Endothelial cell of umbilical vein (primary cell): ENCODE measurements around the gene FBXW11.

Experiments
- POLR2A ChIP-seq: IDR thresholded peaks from 2 replicates; pipeline ENCODE4 v1.6.1; 2012; ENCODE audit warnings: low read depth, mild to moderate bottlenecking, control low read depth, low read length
- POLR2AphosphoS5 ChIP-seq: IDR thresholded peaks from 2 replicates; pipeline ENCODE4 v1.6.1; 2012; ENCODE audit warnings: low read depth, mild to moderate bottlenecking, control low read depth, low read length, moderate library complexity; ENCODE audit not compliant: insufficient read depth
- TF ChIP-seq, protein P1 (sequence below), 2 donors: IDR thresholded peaks; 1 replicate in 1 of 2; 2 replicates in 1 of 2; pipeline ENCODE4 v1.5.1; 2011; ENCODE audit warnings: low read length in 2 of 2, mild to moderate bottlenecking in 2 of 2, moderate library complexity in 2 of 2, control low read depth in 1 of 2, inconsistent platforms in 1 of 2, low read depth in 1 of 2; ENCODE audit not compliant: insufficient read depth in 1 of 2; ENCODE audit errors: extremely low read depth in 1 of 2
- TF ChIP-seq, protein P2 (sequence below): IDR thresholded peaks from 2 replicates; pipeline ENCODE4 v1.6.1; 2011; ENCODE audit not compliant: insufficient read depth, insufficient read length

DNA sequence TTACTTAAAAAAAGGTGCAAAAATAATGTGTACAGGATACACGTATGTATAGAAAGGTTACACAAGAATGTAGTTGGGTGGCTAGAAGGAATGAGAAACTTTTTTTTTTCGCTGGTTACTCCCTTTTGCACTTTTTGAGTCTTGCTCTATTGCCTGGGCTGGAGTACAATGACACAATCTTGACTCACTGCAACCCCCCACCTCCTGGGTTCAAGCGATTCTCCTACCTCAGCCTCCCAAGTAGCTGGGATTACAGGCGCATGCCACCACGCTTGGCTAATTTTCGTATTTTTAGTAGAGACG lies 15.8 kb downstream of the FBXW11 start:
- TF ChIP-seq, protein P1, sequence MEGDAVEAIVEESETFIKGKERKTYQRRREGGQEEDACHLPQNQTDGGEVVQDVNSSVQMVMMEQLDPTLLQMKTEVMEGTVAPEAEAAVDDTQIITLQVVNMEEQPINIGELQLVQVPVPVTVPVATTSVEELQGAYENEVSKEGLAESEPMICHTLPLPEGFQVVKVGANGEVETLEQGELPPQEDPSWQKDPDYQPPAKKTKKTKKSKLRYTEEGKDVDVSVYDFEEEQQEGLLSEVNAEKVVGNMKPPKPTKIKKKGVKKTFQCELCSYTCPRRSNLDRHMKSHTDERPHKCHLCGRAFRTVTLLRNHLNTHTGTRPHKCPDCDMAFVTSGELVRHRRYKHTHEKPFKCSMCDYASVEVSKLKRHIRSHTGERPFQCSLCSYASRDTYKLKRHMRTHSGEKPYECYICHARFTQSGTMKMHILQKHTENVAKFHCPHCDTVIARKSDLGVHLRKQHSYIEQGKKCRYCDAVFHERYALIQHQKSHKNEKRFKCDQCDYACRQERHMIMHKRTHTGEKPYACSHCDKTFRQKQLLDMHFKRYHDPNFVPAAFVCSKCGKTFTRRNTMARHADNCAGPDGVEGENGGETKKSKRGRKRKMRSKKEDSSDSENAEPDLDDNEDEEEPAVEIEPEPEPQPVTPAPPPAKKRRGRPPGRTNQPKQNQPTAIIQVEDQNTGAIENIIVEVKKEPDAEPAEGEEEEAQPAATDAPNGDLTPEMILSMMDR (IDR thresholded peaks at IDR 0.05; ENCODE audit: extremely low read depth in 1 of 2, insufficient read depth in 1 of 2, low read depth in 1 of 2, low read length in 2 of 2), result no peak
- TF ChIP-seq POLR2AphosphoS5 (no peak), POLR2A (no peak)
- TF ChIP-seq, protein P2, sequence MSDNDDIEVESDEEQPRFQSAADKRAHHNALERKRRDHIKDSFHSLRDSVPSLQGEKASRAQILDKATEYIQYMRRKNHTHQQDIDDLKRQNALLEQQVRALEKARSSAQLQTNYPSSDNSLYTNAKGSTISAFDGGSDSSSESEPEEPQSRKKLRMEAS, result no peak
